LNCAP (cell line): ENCODE measurements around the gene TMEM53.

ENCODE experiments used
- CTCF ChIP-seq: fragments of 450-650 bp; IDR thresholded peaks from 2 replicates; pipeline ENCODE4 v1.5.1; 2017; ENCODE audit warnings: mild to moderate bottlenecking

Gene TMEM53

DNA sequence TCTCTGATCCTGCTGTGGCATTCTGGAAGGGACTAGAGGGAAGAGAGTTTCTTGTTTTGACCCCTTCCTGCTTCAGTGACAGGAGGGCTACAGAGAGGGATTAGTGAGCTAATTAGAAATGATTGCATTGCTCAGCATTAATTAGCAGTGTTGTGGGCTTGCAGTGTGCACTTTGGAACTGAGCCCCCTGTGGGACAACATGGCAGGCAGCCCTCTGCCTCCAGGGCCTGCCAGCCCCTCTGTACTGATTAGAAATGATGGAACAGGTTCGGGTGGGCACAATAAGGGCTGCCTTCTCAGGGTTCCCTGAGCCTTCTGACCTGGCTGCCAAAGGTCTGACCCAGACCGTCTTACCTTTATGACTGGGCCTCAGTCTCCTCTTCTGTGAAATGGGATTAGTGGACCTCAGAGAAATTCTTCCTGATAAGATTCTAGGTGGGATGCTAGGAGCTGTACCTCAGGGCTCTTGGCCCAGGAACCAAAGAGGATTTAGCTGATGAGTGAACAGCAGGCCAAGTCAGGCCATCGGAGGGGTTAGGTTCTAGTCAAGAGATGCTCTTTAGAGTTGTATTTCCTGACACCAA, 39.6 kb downstream of the TMEM53 start:
- TF ChIP-seq CTCF, result no peak

GRCh38 chr1:44632598-44632997, 41.7 kb downstream of the TMEM53 start:
- TF ChIP-seq CTCF, result no peak

GRCh38 chr1:44631647-44632539, 42.4 kb downstream of the TMEM53 start:
- TF ChIP-seq CTCF, result no peak

- TF ChIP-seq CTCF, result no peak
These were observed 43.0 kb downstream of the TMEM53 start for GRCh38 chr1:44631333-44631646.

- TF ChIP-seq CTCF, result no peak
These were observed 44.2 kb downstream of the TMEM53 start for GRCh38 chr1:44630116-44630515.

DNA sequence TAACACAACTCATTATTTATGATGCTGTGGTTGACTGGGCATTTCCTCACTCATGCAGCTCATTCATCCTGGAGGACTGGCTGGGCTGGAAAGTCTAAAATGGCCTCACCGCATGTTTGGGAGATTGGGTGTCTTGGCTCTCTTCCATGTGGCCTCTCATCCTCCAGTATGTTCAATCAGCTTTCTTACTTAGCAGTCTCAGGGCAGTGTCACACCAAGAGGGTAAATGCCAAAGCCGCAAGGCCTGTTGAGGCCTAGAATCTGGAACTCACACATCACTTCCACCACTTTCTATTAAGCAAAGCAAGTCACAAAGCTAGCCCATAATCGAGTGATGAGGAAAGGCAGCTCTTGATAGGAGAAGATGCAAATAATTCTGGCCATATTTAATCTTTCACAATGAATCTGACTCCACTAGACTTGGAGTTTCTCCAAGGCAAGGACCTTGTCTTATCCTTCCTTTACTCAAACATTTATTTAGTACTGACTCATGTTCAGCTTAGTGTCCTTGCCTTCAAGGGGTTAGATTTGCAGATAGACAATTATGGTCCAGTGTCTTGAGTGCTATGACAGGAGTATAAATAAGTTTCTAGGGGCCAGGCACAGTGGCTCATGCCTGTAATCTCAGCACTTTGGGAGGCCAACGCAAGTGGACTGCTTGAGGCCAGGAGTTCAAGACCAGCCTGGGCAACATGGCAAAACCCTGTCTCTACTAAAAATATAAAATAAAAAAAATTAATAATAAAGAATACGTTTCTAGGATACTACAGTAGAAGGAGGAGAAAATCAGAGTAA, 45.1 kb downstream of the TMEM53 start:
- TF ChIP-seq CTCF, result no peak

- no peak for TF ChIP-seq CTCF
These were observed 48.9 kb downstream of the TMEM53 start for GRCh38 chr1:44625348-44625747.
